Astrocyte (in vitro differentiated cells and primary cell): ENCODE measurements around the gene PLS1. TPM values are rescaled to one million over a fixed set of nuclear protein-coding genes. Genes with fewer than 3 reads are reported as not detected.

ENCODE experiments used
- DNase-seq: peaks from one replicate; pipeline ENCODE4 v3.0.0-alpha.2; 2010; ENCODE audit warnings: low read depth
- FAIRE-seq: peaks from 2 replicates; lab custom pipeline; 2011; peaks lifted over from hg19 to GRCh38; lab: Jason Lieb, UNC
- H2AFZ ChIP-seq: 2 replicates; pipeline ENCODE4 v1.6.0; 2012; ENCODE audit warnings: low read depth, low read length, inconsistent platforms
- H3K27ac ChIP-seq: 2 replicates; pipeline ENCODE4 v1.5.1; 2011; ENCODE audit warnings: low read depth, low read length, inconsistent platforms
- H3K27me3 ChIP-seq: 2 replicates; pipeline ENCODE4 v1.6.0; 2011; ENCODE audit warnings: low read length, inconsistent platforms; ENCODE audit not compliant: insufficient read depth
- H3K36me3 ChIP-seq: 2 replicates; pipeline ENCODE4 v1.5.1; 2011; ENCODE audit warnings: low read length, inconsistent platforms; ENCODE audit not compliant: insufficient read depth
- H3K4me1 ChIP-seq: 2 replicates; pipeline ENCODE4 v1.5.1; 2011; ENCODE audit warnings: low read length, inconsistent platforms; ENCODE audit not compliant: insufficient read depth
- H3K4me2 ChIP-seq: 2 replicates; pipeline ENCODE4 v1.6.0; 2012; ENCODE audit warnings: low read length, inconsistent platforms
- H3K4me3 ChIP-seq: 2 replicates; pipeline ENCODE4 v1.5.1; 2011; ENCODE audit warnings: low read depth, mild to moderate bottlenecking, low read length, inconsistent platforms; ENCODE audit not compliant: insufficient read depth
- H3K79me2 ChIP-seq: 2 replicates; pipeline ENCODE4 v1.6.0; 2012; ENCODE audit warnings: mild to moderate bottlenecking, low read length, inconsistent platforms; ENCODE audit not compliant: insufficient read depth
- H3K9ac ChIP-seq: 2 replicates; pipeline ENCODE4 v1.6.0; 2012; ENCODE audit warnings: mild to moderate bottlenecking, low read length, inconsistent platforms
- H3K9me3 ChIP-seq: 2 replicates; pipeline ENCODE4 v1.5.1; 2012; ENCODE audit warnings: low read depth, mild to moderate bottlenecking, low read length, inconsistent platforms; ENCODE audit not compliant: insufficient read depth
- H4K20me1 ChIP-seq: 2 replicates; pipeline ENCODE4 v1.6.0; 2012; ENCODE audit warnings: low read length, inconsistent platforms; ENCODE audit not compliant: insufficient read depth
- H3K27ac Mint-ChIP-seq: one replicate; pipeline ENCODE4 v1.8.0; 2021; ENCODE audit warnings: mild to moderate bottlenecking, mixed read lengths; ENCODE audit not compliant: unreplicated experiment
- H3K27me3 Mint-ChIP-seq: one replicate; pipeline ENCODE4 v1.8.0; 2021; ENCODE audit warnings: low read depth, mixed read lengths; ENCODE audit not compliant: unreplicated experiment
- H3K36me3 Mint-ChIP-seq: one replicate; pipeline ENCODE4 v1.8.0; 2021; ENCODE audit warnings: low read depth, mixed read lengths; ENCODE audit not compliant: unreplicated experiment
- H3K4me1 Mint-ChIP-seq: one replicate; pipeline ENCODE4 v1.8.0; 2021; ENCODE audit warnings: low read depth, mixed read lengths; ENCODE audit not compliant: unreplicated experiment
- H3K4me3 Mint-ChIP-seq: one replicate; pipeline ENCODE4 v1.8.0; 2021; ENCODE audit warnings: mild to moderate bottlenecking, moderate library complexity, mixed read lengths; ENCODE audit not compliant: unreplicated experiment
- H3K9me3 Mint-ChIP-seq: one replicate; pipeline ENCODE4 v1.8.0; 2021; ENCODE audit warnings: mild to moderate bottlenecking, mixed read lengths; ENCODE audit not compliant: unreplicated experiment
- EZH2 ChIP-seq: IDR thresholded peaks from 2 replicates; pipeline ENCODE4 v1.6.1; 2012; ENCODE audit warnings: mild to moderate bottlenecking, low read length, inconsistent platforms; ENCODE audit not compliant: insufficient read depth
- total RNA-seq: library from RNA; stranded (reverse); gene quantifications from 2 replicates; pipeline ENCODE4 v1.2.1, GENCODE V29; 2021
- TF ChIP-seq, protein P1 (sequence below): IDR thresholded peaks from 2 replicates; pipeline ENCODE4 v1.5.1; 2011; ENCODE audit warnings: low read depth, mild to moderate bottlenecking, inconsistent platforms, low read length, moderate library complexity; ENCODE audit not compliant: insufficient read depth

PLS1 gene
- total RNA-seq, 1 donor from 2014 or later, result 7.8 TPM

DNA sequence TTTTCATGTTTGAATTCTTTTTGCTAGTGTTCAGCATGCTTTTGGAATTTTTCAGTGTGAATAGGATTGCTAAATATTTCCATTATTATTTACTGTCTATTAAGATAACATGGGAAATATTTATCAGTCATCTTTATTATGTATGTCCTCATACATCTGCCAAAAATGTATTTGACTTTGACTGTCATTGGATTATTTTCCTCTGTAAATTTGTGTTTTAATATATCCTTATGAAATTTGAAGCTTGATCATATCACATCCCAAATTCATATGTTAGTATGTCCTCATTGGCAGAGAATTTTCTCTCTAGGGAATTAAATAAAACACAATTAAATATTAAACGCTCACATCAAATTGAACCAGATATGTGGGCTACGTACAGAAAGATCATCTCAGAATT, 95.3 kb downstream of the PLS1 start:
- no peaks in the 10 kb centered on the region for H4K20me1 ChIP-seq
- no peaks in the 10 kb centered on the region for H3K36me3 Mint-ChIP-seq
- H3K4me3 ChIP-seq, result no peak overlapping the region
- H3K4me1 Mint-ChIP-seq, result peaks cover 4% of the 10 kb centered on the region
- FAIRE-seq, result no peak
- H3K27ac ChIP-seq, result no peak overlapping the region
- no peaks in the 10 kb centered on the region for H3K4me1 ChIP-seq
- no peak for TF ChIP-seq EZH2
- TF ChIP-seq, protein P1, sequence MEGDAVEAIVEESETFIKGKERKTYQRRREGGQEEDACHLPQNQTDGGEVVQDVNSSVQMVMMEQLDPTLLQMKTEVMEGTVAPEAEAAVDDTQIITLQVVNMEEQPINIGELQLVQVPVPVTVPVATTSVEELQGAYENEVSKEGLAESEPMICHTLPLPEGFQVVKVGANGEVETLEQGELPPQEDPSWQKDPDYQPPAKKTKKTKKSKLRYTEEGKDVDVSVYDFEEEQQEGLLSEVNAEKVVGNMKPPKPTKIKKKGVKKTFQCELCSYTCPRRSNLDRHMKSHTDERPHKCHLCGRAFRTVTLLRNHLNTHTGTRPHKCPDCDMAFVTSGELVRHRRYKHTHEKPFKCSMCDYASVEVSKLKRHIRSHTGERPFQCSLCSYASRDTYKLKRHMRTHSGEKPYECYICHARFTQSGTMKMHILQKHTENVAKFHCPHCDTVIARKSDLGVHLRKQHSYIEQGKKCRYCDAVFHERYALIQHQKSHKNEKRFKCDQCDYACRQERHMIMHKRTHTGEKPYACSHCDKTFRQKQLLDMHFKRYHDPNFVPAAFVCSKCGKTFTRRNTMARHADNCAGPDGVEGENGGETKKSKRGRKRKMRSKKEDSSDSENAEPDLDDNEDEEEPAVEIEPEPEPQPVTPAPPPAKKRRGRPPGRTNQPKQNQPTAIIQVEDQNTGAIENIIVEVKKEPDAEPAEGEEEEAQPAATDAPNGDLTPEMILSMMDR, result no peak
- no peak overlapping the region for H2AFZ ChIP-seq
- no peaks in the 10 kb centered on the region for H3K9me3 ChIP-seq
- H3K36me3 ChIP-seq, result no peaks in the 10 kb centered on the region
- H3K27me3 Mint-ChIP-seq, result no peaks in the 10 kb centered on the region
- H3K9ac ChIP-seq, result no peak overlapping the region
- H3K27ac Mint-ChIP-seq, result no peak overlapping the region
- no peak overlapping the region for H3K4me2 ChIP-seq
- no peaks in the 10 kb centered on the region for H3K79me2 ChIP-seq
- H3K27me3 ChIP-seq, result no peaks in the 10 kb centered on the region
- H3K9me3 Mint-ChIP-seq, result no peaks in the 10 kb centered on the region
- no peak overlapping the region for H3K4me3 Mint-ChIP-seq
- no peak for DNase-seq

DNA sequence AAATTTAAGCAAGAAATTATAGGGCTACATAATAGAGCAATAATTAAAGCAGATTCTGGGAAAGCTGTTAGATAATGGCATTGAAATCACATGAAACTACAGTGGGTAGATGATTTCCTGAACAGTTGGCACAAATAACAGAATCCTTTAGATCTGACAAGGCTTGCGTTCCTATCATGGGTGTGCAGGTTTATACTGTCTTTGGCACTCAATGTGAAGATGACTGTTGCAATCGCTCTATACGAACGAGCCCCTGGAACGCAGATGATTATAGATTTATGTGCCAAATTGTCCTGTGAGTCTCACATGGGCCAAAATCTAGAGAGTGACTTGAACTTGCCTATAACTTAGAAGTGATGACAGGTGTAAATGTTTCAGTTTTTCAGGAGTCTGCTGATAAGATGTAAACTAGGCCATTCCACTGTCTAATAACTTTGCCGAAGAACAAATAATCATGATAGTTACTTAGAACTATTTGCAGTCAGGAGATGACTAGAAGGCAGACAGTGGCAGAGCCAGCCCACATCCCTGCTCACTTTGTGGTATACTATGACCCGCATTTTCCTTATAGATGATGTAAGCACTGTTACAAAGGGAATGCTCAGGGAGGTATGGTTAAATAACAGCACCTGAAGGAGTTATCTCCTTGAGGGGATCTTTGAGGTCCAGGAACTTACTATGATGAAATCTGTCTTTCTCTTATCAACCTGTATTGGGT, 97.1 kb downstream of the PLS1 start:
- H3K4me3 Mint-ChIP-seq, result no peak overlapping the region
- no peaks in the 10 kb centered on the region for H3K36me3 Mint-ChIP-seq
- no peak overlapping the region for H3K27ac ChIP-seq
- no peak overlapping the region for H3K4me3 ChIP-seq
- H3K79me2 ChIP-seq, result no peaks in the 10 kb centered on the region
- no peaks in the 10 kb centered on the region for H4K20me1 ChIP-seq
- H3K36me3 ChIP-seq, result no peaks in the 10 kb centered on the region
- H3K4me1 Mint-ChIP-seq, result peaks cover 4% of the 10 kb centered on the region
- no peaks in the 10 kb centered on the region for H3K9me3 ChIP-seq
- H2AFZ ChIP-seq, result no peak overlapping the region
- H3K9ac ChIP-seq, result no peak overlapping the region
- TF ChIP-seq EZH2, result no peak
- TF ChIP-seq, protein P1, result no peak
- H3K9me3 Mint-ChIP-seq, result no peaks in the 10 kb centered on the region
- H3K27ac Mint-ChIP-seq, result no peak overlapping the region
- FAIRE-seq (no peak), DNase-seq (no peak)
- H3K27me3 Mint-ChIP-seq, result no peaks in the 10 kb centered on the region
- no peaks in the 10 kb centered on the region for H3K27me3 ChIP-seq
- H3K4me2 ChIP-seq, result no peak overlapping the region
- H3K4me1 ChIP-seq, result no peaks in the 10 kb centered on the region

DNA sequence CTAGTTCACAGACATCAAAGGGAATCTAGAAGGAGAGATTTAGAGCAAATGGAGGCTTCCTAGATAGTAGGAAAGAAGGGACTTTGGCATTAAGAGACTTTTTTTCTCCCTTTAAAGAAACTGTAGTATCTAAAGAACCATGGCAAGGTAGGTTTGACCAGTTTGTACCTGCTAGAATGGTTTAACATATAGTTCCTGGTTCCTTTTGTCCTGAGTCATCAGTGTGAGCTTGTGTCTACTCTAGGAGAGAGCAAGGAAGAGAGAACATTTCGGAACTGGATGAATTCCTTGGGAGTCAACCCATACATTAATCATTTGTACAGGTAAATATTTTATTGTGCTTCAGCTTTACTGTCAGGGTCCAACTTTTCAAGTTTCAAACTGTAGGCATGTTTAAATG, 98.0 kb downstream of the PLS1 start:
- Histone ChIP-seq H3K4me3 (no peak overlapping the region), H3K9ac (no peak overlapping the region), H4K20me1 (no peaks in the 10 kb centered on the region), H3K9me3 (no peaks in the 10 kb centered on the region), H2AFZ (no peak overlapping the region), H3K36me3 (no peaks in the 10 kb centered on the region), H3K27ac (no peak overlapping the region), H3K4me2 (no peak overlapping the region), H3K27me3 (no peaks in the 10 kb centered on the region), H3K4me1 (no peaks in the 10 kb centered on the region), H3K79me2 (no peaks in the 10 kb centered on the region)
- DNase-seq (no peak), FAIRE-seq (no peak)
- H3K4me3 Mint-ChIP-seq, result no peak overlapping the region
- no peaks in the 10 kb centered on the region for H3K36me3 Mint-ChIP-seq
- TF ChIP-seq, protein P1, result no peak
- no peak for TF ChIP-seq EZH2
- H3K27ac Mint-ChIP-seq, result no peak overlapping the region
- H3K9me3 Mint-ChIP-seq, result no peaks in the 10 kb centered on the region
- H3K4me1 Mint-ChIP-seq, result peaks cover 4% of the 10 kb centered on the region
- H3K27me3 Mint-ChIP-seq, result no peaks in the 10 kb centered on the region
